T-helper 1 cell treated with Interleukin-12 subunit alpha and Interleukin-12 subunit beta and Interleukin-4 antibody, amounts not matched to agents 30 μg/mL and 1 μg/mL, for 36 hours (primary cell): Measurements from ENCODE around the gene OR4C12.
"Not testable (repeated sequence)": the region's sequence is repeated elsewhere in the genome, so short reads cannot be mapped to it uniquely, and the experiment has no call there.

Source experiments
- H3K27ac Mint-ChIP-seq: one replicate; pipeline ENCODE4 v1.8.0; 2021; ENCODE audit warnings: mild to moderate bottlenecking, mixed read lengths
- H3K27me3 Mint-ChIP-seq: one replicate; pipeline ENCODE4 v1.8.0; 2021; ENCODE audit warnings: low read depth, mixed read lengths
- H3K36me3 Mint-ChIP-seq: one replicate; pipeline ENCODE4 v1.8.0; 2021; ENCODE audit warnings: low read depth, mixed read lengths
- H3K4me1 Mint-ChIP-seq: one replicate; pipeline ENCODE4 v1.8.0; 2021; ENCODE audit warnings: low read depth, mixed read lengths
- H3K4me3 Mint-ChIP-seq: one replicate; pipeline ENCODE4 v1.8.0; 2021; ENCODE audit warnings: mild to moderate bottlenecking, moderate library complexity, mixed read lengths
- H3K9me3 Mint-ChIP-seq: one replicate; pipeline ENCODE4 v1.8.0; 2021; ENCODE audit warnings: mixed read lengths

OR4C12 gene

DNA sequence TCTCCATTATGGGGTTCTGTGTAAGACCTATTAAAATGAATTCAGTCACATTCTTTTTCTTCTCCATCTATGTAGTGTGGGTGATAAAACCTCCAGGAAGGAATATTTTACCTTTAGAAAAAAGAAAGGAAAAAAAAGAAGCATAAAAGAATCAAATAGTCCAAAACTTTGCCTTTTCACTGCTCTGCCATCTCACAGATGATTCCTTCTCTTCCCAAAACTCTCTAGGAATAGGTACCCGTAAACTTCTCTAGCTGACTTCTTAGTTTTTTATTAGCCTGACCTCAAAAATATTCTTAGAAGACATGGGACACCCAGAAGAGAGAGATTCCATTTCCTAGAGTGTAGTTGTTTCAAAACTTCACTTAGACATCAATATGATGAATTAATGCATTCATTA is at the start of gene OR4C12:
OR4C12 (minus strand) TSS at position 101 of the 400 bp plus-strand sequence; CDS start at position 67, 34 bp downstream.
- H3K4me1 Mint-ChIP-seq, H3K4me3 Mint-ChIP-seq, H3K27me3 Mint-ChIP-seq, H3K36me3 Mint-ChIP-seq, H3K9me3 Mint-ChIP-seq, H3K27ac Mint-ChIP-seq: not testable (repeated sequence)

DNA sequence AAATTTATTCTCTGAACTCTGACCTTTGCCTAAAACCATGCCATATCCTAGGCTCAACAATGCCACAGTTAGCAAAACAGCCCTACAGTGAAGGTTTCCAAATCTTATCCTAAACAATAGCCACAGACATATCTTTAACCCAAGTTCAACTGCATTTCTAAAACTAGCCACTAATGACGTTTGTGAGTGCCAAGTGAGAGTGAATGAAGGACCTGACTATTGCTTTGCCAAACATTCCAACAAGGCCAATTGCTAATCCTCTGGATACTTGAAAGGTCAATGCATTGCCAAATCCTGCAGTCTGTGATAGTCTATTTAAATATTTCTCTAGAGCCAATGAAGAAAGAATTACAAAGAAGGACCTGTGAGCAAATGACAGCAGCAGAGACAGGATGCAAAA is 47.9 kb upstream of the OR4C12 start:
- H3K4me1 Mint-ChIP-seq: no peaks in the 10 kb centered on the region
- peaks cover 37% of the 10 kb centered on the region for H3K9me3 Mint-ChIP-seq
- H3K27ac Mint-ChIP-seq: no peak overlapping the region
- no peaks in the 10 kb centered on the region for H3K36me3 Mint-ChIP-seq
- no peaks in the 10 kb centered on the region for H3K27me3 Mint-ChIP-seq
- H3K4me3 Mint-ChIP-seq: no peak overlapping the region

DNA sequence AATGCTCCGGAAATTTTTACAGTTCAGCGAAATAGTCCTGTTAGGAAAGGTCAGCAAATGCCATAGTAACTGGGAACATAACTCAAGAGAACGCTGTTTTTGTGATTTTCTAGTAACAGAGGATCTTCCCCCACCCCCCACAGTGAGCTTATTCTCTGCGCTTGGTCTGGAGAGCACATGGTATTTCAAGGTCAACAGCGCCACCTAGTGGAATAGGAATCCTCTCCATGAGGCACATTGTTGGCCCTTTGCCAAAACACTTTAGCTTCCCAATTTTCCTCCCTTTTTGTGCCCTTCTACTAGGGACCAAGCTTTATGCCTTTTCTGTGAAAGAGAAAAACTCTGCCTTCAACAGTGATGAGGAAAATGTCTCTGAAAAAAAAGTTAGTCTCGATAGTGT is 13.2 kb upstream of the OR4C12 start:
- Mint-ChIP-seq H3K36me3 (no peaks in the 10 kb centered on the region), H3K4me3 (no peak overlapping the region), H3K27ac (no peak overlapping the region), H3K9me3 (peaks cover 3% of the 10 kb centered on the region), H3K27me3 (no peaks in the 10 kb centered on the region), H3K4me1 (no peaks in the 10 kb centered on the region)

DNA sequence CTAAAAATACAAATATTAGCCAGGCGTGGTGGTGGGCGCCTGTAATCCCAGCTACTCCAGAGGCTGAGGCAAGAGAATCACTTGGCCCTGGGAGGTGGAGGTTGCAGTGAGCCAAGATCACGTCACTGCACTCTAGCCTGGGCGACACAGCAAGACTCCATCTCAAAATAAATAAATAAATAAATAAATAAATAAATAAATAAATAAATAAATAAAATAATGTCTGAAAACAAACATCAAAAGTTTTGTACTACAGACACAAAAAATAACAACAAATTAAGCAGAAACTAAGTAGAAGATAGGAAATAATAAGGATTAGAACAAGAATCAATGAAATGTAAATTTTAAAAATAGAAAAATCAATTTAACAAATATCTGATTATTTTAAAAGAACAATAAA is 8.9 kb downstream of the OR4C12 start:
- H3K9me3 Mint-ChIP-seq: peaks cover 12% of the 10 kb centered on the region
- not testable (repeated sequence) for H3K4me1 Mint-ChIP-seq, H3K27ac Mint-ChIP-seq, H3K36me3 Mint-ChIP-seq, H3K4me3 Mint-ChIP-seq, H3K27me3 Mint-ChIP-seq

DNA sequence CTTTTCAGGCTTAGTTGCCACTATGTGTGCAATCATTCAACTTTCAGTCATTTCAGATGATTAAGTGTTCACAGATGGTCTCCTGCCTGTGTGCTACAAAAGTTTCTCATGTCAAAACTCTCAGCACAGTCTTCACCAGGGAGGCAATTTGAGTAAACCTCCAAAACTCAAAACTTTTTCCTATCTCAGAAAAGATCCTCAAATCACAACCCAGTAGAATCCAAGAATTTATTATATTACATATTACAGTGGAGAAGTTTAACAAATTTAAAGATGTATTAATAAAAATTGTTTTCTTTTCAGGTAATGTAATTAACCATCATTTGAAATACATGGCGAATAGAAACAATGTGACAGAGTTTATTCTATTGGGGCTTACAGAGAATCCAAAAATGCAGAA is 30.2 kb downstream of the OR4C12 start, which contains the start of gene OR4C13:
OR4C13 (plus strand) TSS at position 301 of the 400 bp plus-strand sequence; CDS start at position 333, 32 bp downstream.
- Mint-ChIP-seq H3K4me1 (no peaks in the 10 kb centered on the region), H3K27me3 (no peaks in the 10 kb centered on the region), H3K36me3 (no peaks in the 10 kb centered on the region), H3K4me3 (no peak within 1 kb of the TSS), H3K9me3 (peaks cover 22% of the 10 kb centered on the region), H3K27ac (no peak within 1 kb of the TSS)

DNA sequence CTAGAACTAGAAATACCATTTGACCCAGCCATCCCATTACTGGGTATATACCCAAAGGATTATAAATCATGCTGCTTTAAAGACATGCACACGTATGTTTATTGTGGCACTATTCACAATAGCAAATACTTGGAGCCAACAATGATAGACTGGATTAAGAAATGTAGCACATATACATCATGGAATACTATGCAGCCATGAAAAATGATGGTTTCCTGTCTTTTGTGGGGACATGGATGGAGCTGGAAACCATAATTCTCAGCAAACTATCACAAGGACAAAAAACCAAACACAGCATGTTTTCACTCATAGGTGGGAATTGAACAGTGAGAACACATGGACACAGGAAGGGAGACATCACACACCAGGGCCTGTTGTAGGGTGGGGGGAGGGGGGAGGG is 33.6 kb downstream of the OR4C12 start:
- not testable (repeated sequence) for H3K27me3 Mint-ChIP-seq, H3K4me3 Mint-ChIP-seq, H3K36me3 Mint-ChIP-seq, H3K27ac Mint-ChIP-seq, H3K4me1 Mint-ChIP-seq
- H3K9me3 Mint-ChIP-seq: peaks cover 12% of the 10 kb centered on the region
